NOMO-1 treated with DMSO at 0.1 percent for 48 hours (cell line): ENCODE data around the gene PYGB.
A peak's percentile ranks its signal among the peaks of the same experiment; 100 is the strongest.
"Not testable (repeated sequence)": the region's sequence is repeated elsewhere in the genome, so short reads cannot be mapped to it uniquely, and the experiment has no call there.

Experiments used
- DNase-seq: peaks from one replicate; lab custom pipeline; 2025; ENCODE audit not compliant: unreplicated experiment; lab: John Stamatoyannopoulos, UW

PYGB gene

GRCh38 chr20:25229486-25230165 lies 18.3 kb upstream of the PYGB start:
- no peak for DNase-seq

GRCh38 chr20:25230166-25230831 lies 17.6 kb upstream of the PYGB start:
- DNase-seq, result no peak

GRCh38 chr20:25233016-25233772 lies 14.7 kb upstream of the PYGB start:
- no peak for DNase-seq

- not testable (repeated sequence) for DNase-seq
Observed at GRCh38 chr20:25234009-25234849, 13.7 kb upstream of the PYGB start.

GRCh38 chr20:25236450-25237304 lies 11.2 kb upstream of the PYGB start:
- no peak for DNase-seq

DNA sequence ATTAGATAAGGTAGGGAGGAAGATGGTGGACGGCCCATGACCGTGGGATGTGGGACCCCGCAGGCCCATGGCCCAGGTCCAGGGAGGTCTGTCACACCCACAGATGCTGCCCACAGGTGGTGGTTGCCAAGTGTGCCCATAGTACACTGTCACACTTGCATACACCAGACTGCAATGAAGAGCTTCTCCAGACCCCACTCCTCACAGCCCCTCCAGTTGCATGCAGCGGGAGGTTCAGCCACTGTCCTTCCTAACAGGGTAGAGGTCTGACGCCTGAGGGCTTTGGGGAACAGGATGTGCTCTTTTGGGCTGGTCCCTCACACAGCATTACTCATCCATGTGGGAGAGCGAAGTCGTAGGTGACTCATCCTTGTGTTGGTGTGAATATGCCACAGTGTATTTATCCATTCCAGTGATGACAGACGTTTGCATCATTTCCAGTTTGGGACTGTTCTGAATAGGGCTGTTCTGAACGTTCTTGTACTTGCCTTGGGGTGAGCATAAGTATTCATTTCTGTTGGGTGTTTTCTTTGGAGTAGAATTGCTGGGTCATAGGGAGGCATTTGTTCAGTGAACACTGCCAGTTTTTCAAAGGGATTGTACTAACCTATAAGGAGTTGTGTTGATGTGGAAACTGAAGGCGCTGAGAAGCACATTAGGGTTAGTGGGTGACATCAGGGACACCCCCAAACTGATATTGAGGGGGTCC lies 10.1 kb upstream of the PYGB start:
- DNase-seq, result peak; percentile 89

- no peak for DNase-seq
Observed at GRCh38 chr20:25238319-25239037, 9.4 kb upstream of the PYGB start.

DNA sequence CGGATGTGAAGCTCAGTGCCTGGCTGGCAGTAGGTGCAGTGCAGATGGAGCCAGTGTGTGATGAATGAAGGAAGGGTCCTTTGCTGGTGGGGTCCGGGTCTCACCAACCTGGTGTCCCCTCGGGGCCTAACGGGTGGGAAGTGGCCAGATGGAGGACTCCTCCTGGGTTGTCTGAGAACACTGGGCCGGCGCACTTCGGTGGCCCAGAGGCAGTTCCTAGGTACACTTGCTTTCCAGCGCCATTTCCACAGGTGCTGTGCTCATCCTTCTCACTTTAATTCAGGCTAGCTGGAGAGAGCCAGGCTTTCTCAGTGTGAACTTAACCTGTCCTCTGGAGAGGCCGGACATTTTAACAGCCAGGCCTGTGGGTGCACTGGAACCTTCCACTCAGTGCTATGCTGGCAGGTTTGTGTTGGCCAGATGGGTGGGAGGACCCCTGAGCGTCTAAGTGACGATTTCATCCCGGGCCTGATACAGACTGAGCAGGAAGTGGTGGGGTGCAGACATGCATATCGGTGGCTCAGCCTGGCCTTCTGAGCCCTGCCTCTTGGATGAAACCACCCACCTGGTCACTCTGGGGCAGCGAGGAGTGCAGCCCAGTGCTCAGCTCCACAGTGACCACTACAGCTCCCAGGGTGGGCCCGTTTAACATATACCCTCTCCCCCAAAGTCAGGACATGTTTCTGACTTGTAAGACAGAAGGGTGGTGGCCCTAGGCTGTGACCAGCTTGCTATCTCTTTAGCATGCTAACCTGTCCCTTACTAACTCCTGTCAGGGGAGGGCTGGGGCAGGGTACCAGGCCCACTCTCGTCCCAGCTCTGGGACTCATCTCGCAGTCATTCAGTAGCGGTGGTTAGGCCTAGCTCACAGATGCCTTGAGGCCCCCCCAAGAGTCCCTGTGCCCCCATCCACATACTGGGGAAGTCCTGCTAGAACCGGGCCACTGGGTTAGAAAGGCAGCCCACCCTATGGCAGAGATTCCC lies 8.2 kb upstream of the PYGB start:
- DNase-seq, result no peak

- not testable (repeated sequence) for DNase-seq
Observed at GRCh38 chr20:25240851-25241658, 6.8 kb upstream of the PYGB start.

DNA sequence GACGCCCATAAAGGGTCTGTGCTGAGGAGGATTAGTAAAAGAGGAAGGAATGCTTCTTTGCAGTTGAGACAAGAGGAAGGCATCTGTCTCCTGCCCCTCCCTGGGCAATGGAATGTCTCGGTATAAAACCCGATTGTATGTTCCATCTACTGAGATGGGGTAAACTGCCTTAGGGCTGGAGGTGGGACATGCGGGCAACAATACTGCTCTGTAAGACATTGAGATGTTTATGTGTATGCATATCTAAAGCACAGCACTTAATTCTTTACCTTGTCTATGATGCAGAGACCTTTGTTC lies 6.3 kb upstream of the PYGB start:
- DNase-seq, result not testable (repeated sequence)

DNA sequence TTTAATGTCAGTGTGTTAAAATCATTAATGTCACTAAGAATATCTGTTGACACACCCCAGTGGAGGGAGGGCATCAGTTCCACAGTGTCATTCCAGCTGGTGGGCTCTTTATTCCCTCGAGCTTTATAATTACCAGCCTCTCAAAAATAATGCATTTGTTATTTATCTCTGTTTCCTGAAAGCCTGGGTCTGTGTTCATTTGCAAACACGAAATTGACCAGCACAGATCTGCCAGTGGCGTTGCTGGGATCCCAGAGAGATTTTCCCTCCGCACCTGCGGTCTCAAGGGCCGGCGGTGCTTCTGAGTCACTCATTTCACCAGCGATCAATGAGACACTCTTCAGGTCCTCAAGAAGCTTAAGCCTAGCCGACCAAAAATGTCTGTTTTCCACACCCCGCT lies 5.7 kb upstream of the PYGB start:
- DNase-seq, result no peak

DNA sequence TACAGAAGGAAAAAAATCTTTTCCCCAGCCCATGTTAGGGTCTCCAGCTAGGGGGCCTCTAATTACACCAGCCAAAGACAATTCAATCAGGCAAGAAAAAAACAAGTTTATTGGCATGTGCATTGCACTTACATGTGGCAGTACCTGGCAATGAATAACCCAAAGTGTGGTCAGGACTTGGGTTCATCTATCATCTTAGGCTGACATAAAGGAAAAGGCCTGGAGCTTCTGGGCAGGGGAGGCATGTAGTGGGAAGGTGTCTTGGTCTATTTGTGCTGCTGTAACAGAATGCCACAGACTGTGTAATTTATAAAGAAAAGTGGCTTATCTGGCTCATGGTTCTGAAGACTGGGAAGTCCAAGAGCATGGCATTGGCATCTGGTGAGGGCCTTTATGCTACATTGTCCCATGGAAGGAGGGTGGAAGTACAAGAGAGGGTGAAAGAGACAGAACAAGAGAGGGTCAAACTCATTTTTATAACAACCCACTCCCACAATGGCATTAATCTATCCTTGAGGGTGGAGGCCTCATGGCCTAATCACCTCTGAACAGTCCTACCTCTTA lies 4.4 kb upstream of the PYGB start:
- DNase-seq, result no peak

DNA sequence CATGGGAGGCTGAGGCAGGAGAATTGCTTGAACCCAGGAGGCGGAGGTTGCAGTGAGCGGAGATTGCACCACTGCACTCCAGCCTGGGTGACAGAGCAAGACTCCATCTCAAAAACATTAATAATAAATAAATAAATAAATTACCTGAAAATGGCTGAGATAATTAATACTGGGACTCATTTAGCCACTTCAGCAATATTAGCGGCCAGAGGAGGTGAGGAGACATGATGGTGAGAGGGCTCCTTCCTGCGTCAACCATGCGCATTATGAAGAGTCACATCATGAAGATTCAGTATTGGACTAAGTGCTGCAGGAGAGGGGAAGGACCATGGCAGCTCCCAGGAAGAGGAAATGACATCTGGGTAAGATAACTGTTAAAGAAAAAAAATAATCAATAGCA lies 2.9 kb upstream of the PYGB start:
- DNase-seq, result no peak

GRCh38 chr20:25245461-25245860 lies 2.4 kb upstream of the PYGB start:
- no peak for DNase-seq

DNA sequence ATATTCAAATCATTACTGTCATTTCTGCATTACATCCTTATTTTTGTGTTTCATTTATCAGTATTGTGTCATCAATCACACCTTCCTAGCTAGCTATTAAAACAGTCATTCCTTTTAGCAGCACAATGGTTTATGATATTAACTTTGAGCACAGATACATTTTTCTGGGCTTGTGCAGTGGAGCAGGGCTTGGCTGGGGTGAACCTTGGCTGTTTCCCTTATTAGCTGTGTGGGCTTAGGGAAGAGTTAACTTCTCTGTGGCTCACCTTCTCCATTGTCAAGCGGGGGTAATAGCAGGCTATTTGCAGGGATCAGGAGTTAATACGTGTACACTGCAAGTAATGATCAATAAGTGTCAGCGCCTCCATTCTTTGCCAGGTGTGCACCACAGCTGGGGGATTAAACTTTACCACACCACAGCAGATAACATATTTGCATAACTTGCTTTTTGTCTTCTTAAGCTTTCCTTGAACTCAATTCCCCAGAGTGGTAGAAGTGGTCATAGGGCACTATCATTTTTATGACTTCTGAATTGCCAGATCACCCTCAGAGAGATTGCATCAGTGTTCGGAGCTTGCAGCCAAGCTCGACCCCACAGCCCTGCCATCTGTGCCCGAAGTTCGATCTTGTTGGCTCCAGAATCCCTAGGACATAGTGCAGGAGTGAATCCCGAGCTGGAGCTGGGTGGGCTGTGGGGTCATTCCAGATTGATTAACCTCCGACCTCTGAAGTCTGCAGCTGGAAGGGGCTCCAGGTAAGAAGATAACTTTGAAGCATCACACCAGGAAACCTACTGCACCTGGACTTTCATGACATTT lies 1.5 kb upstream of the PYGB start:
- no peak for DNase-seq

- DNase-seq, result no peak
Observed at GRCh38 chr20:25247000-25247517, 826 bp upstream of the PYGB start.
